Measurements from ENCODE around the gene SCLY. TPM values are rescaled to one million over a fixed set of nuclear protein-coding genes. Genes with fewer than 3 reads are reported as not detected.

SCLY gene
- total RNA-seq, 2 donors from 2014 or later = 13.3 to 33.7 TPM

GRCh38 chr2:238060096-238060541 is 682 bp upstream of the SCLY start:
- peak overlapping the region; percentile 80 for H3K4me3 ChIP-seq
- peaks cover 6 to 20% of the 10 kb centered on the region in 2 donors for H3K4me1 ChIP-seq (ENCODE audit: control insufficient read depth in 1 of 2, low read depth in 2 of 2)
- no peaks in the 10 kb centered on the region for H3K9me3 ChIP-seq
- DNase-seq (ENCODE audit: low spot score) = no peak
- no peak for ATAC-seq (ENCODE audit: insufficient number of reproducible peaks, low FRiP score, low read depth)
- H3K36me3 ChIP-seq = no peaks in the 10 kb centered on the region
- H3K27me3 ChIP-seq (replicated peaks; ENCODE audit: insufficient read depth) = no peaks in the 10 kb centered on the region
- no peak for TF ChIP-seq CTCF (IDR thresholded peaks at IDR 0.05)
- peak overlapping the region; percentile 83 to 92 for H3K27ac ChIP-seq

- Histone ChIP-seq H3K36me3 (no peaks in the 10 kb centered on the region), H3K27me3 (replicated peaks; ENCODE audit: insufficient read depth) (no peaks in the 10 kb centered on the region), H3K27ac (peak overlapping the region; percentile 61 to 70), H3K9me3 (no peaks in the 10 kb centered on the region), H3K4me1 (ENCODE audit: control insufficient read depth in 1 of 2, low read depth in 2 of 2) (peaks cover 6 to 20% of the 10 kb centered on the region in 2 donors), H3K4me3 (peak overlapping the region; percentile 80)
- ATAC-seq (ENCODE audit: insufficient number of reproducible peaks, low FRiP score, low read depth) (no peak), DNase-seq (ENCODE audit: low spot score) (no peak)
- TF ChIP-seq CTCF (IDR thresholded peaks at IDR 0.05) = peak; percentile 18
Measured at GRCh38 chr2:238061315-238062202, 758 bp downstream of the SCLY start.

- DNase-seq (ENCODE audit: low spot score) (no peak), ATAC-seq (ENCODE audit: insufficient number of reproducible peaks, low FRiP score, low read depth) (no peak)
- H3K4me1 ChIP-seq (ENCODE audit: control insufficient read depth in 1 of 2, low read depth in 2 of 2) = peaks cover 6 to 20% of the 10 kb centered on the region in 2 donors
- H3K9me3 ChIP-seq = no peaks in the 10 kb centered on the region
- no peak overlapping the region for H3K4me3 ChIP-seq
- no peaks in the 10 kb centered on the region for H3K27me3 ChIP-seq (replicated peaks; ENCODE audit: insufficient read depth)
- no peaks in the 10 kb centered on the region for H3K36me3 ChIP-seq
- TF ChIP-seq CTCF (IDR thresholded peaks at IDR 0.05) = no peak
- H3K27ac ChIP-seq = no peak overlapping the region
Measured at GRCh38 chr2:238063414-238064189, 2.8 kb downstream of the SCLY start.

GRCh38 chr2:238064376-238064775 is 3.6 kb downstream of the SCLY start:
- Histone ChIP-seq H3K4me1 (ENCODE audit: control insufficient read depth in 1 of 2, low read depth in 2 of 2) (peaks cover 6 to 19% of the 10 kb centered on the region in 2 donors), H3K9me3 (no peaks in the 10 kb centered on the region), H3K4me3 (no peak overlapping the region), H3K36me3 (peaks cover 3% of the 10 kb centered on the region), H3K27ac (no peak overlapping the region), H3K27me3 (replicated peaks; ENCODE audit: insufficient read depth) (no peaks in the 10 kb centered on the region)
- ATAC-seq (ENCODE audit: insufficient number of reproducible peaks, low FRiP score, low read depth) (no peak), DNase-seq (ENCODE audit: low spot score) (no peak)
- TF ChIP-seq CTCF (IDR thresholded peaks at IDR 0.05) = no peak

All from thoracic aorta (tissue), 2 donors.